Measurements from ENCODE around the gene VIPR2. TPM values are rescaled to one million over a fixed set of nuclear protein-coding genes. Genes with fewer than 3 reads are reported as not detected.

The VIPR2 gene
- total and polyA plus RNA-seq, 11 donors = 3.3 to 27.0 (median 18.5) TPM

- no peak for TF ChIP-seq CTCF (IDR thresholded peaks at IDR 0.05)
- TF ChIP-seq POLR2A (IDR thresholded peaks at IDR 0.05) = no peak
- Histone ChIP-seq H3K4me1 (peaks cover 0 to 8% (median 0%) of the 10 kb centered on the region in 12 donors), H3K9me3 (peaks cover 0 to 11% (median 0%) of the 10 kb centered on the region in 12 donors), H3K27ac (no peak overlapping the region), H3K4me3 (no peak overlapping the region), H3K27me3 (no peaks in the 10 kb centered on the region), H3K36me3 (peaks cover 0 to 3% (median 0%) of the 10 kb centered on the region in 9 donors)
- 93 to 96% (median 94%) methylated on average over 6 of the region's 6 CpGs for WGBS, 4 donors
- intact Hi-C loops (cut with DNase I) = no loop called here
- no peak for ATAC-seq
- DNase-seq = no peak
These were observed 98.4 kb downstream of the VIPR2 start for GRCh38 chr7:159046300-159046699.

GRCh38 chr7:159045839-159046238 lies 98.8 kb downstream of the VIPR2 start:
- no peak overlapping the region for H3K27ac ChIP-seq
- WGBS, 4 donors = 95 to 100% (median 98%) methylated on average over 1 of the region's 1 CpG
- intact Hi-C loops (cut with DNase I) = no loop called here
- DNase-seq = no peak
- peaks cover 0 to 11% (median 0%) of the 10 kb centered on the region in 12 donors for H3K9me3 ChIP-seq
- H3K4me3 ChIP-seq = no peak overlapping the region
- no peak for ATAC-seq
- no peaks in the 10 kb centered on the region for H3K27me3 ChIP-seq
- peaks cover 0 to 8% (median 0%) of the 10 kb centered on the region in 9 donors for H3K36me3 ChIP-seq
- TF ChIP-seq CTCF (IDR thresholded peaks at IDR 0.05) = peak in 4 of 12 donors; percentile 15 to 24 (median 22)
- no peak for TF ChIP-seq POLR2A (IDR thresholded peaks at IDR 0.05)
- peaks cover 0 to 8% (median 0%) of the 10 kb centered on the region in 12 donors for H3K4me1 ChIP-seq

GRCh38 chr7:159042581-159043101 lies 102.0 kb downstream of the VIPR2 start:
- DNase-seq = no peak
- H3K36me3 ChIP-seq = peaks cover 0 to 18% (median 9%) of the 10 kb centered on the region in 9 donors

GRCh38 chr7:159042103-159042502 lies 102.6 kb downstream of the VIPR2 start:
- Histone ChIP-seq H3K36me3 (peaks cover 0 to 18% (median 9%) of the 10 kb centered on the region in 9 donors), H3K4me3 (no peak overlapping the region), H3K4me1 (peaks cover 0 to 8% (median 0%) of the 10 kb centered on the region in 12 donors), H3K9me3 (peaks cover 0 to 11% (median 0%) of the 10 kb centered on the region in 12 donors), H3K27ac (no peak overlapping the region), H3K27me3 (no peaks in the 10 kb centered on the region)
- DNase-seq (no peak), ATAC-seq (no peak)
- WGBS, 4 donors = 71 to 81% (median 74%) methylated on average over 8 of the region's 8 CpGs
- intact Hi-C loops (cut with DNase I) = no loop called here
- no peak for TF ChIP-seq CTCF (IDR thresholded peaks at IDR 0.05)
- no peak for TF ChIP-seq POLR2A (IDR thresholded peaks at IDR 0.05)

More at GRCh38 chr7:159042581-159043101, 102.0 kb downstream of the VIPR2 start:
- intact Hi-C loops (cut with DNase I) = no loop called here
- Histone ChIP-seq H3K27me3 (no peaks in the 10 kb centered on the region), H3K9me3 (peaks cover 0 to 11% (median 0%) of the 10 kb centered on the region in 12 donors), H3K4me3 (no peak overlapping the region), H3K4me1 (peaks cover 0 to 8% (median 0%) of the 10 kb centered on the region in 12 donors), H3K27ac (no peak overlapping the region)
- ATAC-seq = peak; percentile 47 to 77 (median 76)
- WGBS, 4 donors = 64 to 78% (median 71%) methylated on average over 5 of the region's 5 CpGs
- TF ChIP-seq CTCF (IDR thresholded peaks at IDR 0.05) (no peak), POLR2A (IDR thresholded peaks at IDR 0.05) (no peak)
